22Rv1 (cell line): ENCODE data around the gene FPGS.

Experiments
- CTCF ChIP-seq: fragments of 450-650 bp; IDR thresholded peaks from 2 replicates; pipeline ENCODE4 v1.5.1; 2017; ENCODE audit warnings: mild to moderate bottlenecking
- ZFX ChIP-seq: fragments of 450-650 bp; IDR thresholded peaks from 2 replicates; pipeline ENCODE4 v1.6.1; 2017; ENCODE audit warnings: antibody characterized with exemption, borderline replicate concordance

DNA sequence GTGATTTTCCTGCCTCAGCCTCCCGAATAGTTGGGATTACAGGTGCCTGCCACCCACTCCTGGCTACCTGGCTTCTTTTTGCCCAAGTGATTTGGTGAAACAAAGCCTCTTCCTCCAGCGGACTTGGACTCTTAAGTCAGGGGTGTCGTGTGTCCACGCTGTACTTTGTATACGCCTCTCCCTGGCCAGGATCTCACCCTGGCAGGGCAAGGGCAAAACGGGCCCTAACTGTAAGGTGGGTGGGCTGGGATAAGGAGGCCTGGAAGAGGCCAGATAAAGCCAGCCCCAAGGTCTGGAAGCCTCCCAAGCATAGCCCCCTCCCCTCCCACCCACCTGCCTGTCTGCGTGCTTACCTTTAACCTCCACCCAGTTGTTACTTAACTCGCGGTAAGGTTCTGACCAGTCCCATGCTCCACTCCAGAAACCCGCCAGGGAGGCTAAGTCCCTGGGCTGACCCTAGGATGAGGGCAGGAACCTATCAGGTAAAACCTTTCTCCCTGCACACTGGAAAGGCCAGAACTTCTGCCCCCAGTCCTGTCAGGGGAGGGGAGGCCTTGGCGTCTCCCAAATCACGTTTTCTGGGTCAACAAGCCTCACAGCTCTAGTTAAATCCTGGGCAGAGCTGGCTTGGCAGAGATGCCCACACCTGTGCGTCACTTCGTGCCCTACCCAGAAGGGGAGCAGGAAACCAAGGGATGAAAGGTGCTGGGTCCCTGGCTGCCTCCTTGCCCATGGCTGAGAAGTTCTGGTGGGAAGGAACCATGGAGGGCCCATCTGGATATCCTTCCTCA lies 8.5 kb upstream of the FPGS start:
- TF ChIP-seq CTCF, result no peak
- no peak for TF ChIP-seq ZFX
